HCT116 (cell line): Measurements from ENCODE around the gene FAM98A. TPM values are rescaled to one million over a fixed set of nuclear protein-coding genes. Genes with fewer than 3 reads are reported as not detected.
A peak's percentile ranks its signal among the peaks of the same experiment; 100 is the strongest.

Experiments used
- ATAC-seq: fragments of 200-7000 bp; cut with Tn5 transposase; 2 replicates; pipeline ENCODE4 v1.9.1; 2020; ENCODE audit warnings: mild to moderate bottlenecking, moderate library complexity
- BruUV-seq: library from RNA; stranded (reverse); fragments of 400-500 nt; replicated peaks from 2 replicates; lab custom pipeline; 2021; lab: Mats Ljungman, UMichigan
- CTCF ChIA-PET: fragments of 300-600 bp; sonication (Branson Sonifier 250); formaldehyde crosslinking; loops from one replicate; lab custom pipeline; 2021; ENCODE audit warnings: antibody characterized with exemption; lab: Charles Lee
- POLR2A ChIA-PET: fragments of 300-600, 350-600 bp; sonication (Branson Sonifier 250); formaldehyde crosslinking; loops from one replicate; lab custom pipeline; 2021; ENCODE audit warnings: antibody characterized with exemption; lab: Charles Lee
- RAD21 ChIA-PET, 2 experiments: fragments of 300-600 bp; sonication (Branson Sonifier 250); formaldehyde crosslinking; loops; one replicate each; lab custom pipeline; 2023; ENCODE audit warnings: low total read pairs in 2 of 2; ENCODE audit not compliant: uncharacterized antibody in 2 of 2, unreplicated experiment in 2 of 2, low non-redundant PET in 1 of 2; lab: Charles Lee
- DNase-seq: peaks from one replicate; pipeline ENCODE4 v3.0.0-alpha.2; 2010; ENCODE audit warnings: low read depth, low spot score
- H2AFZ ChIP-seq: fragments of 200-600 bp; shearing (Covaris generic), sonication (generic); 2 replicates; pipeline ENCODE4 v1.6.1; 2017; ENCODE audit warnings: low read depth, mixed run types, mixed read lengths, antibody characterized with exemption, low read length; ENCODE audit not compliant: poor library complexity, severe bottlenecking
- H3K27ac ChIP-seq: 2 replicates; pipeline ENCODE4 v1.5.1; 2012; ENCODE audit warnings: low read depth, low read length
- H3K27me3 ChIP-seq: fragments of 200-600 bp; sonication (generic); 2 replicates; pipeline ENCODE4 v1.6.1; 2016; ENCODE audit warnings: mixed run types, low read length, mixed read lengths; ENCODE audit not compliant: insufficient read depth
- H3K36me3 ChIP-seq, 2 experiments: fragments of 200-500 bp in 1 of 2; fragments of 200-600 bp in 1 of 2; sonication (Bioruptor generic) in 1 of 2; sonication (generic) in 1 of 2; 2 replicates each; pipeline versions ENCODE4 v1.5.1 to v1.6.1; 2014 to 2016; ENCODE audit warnings: low read length in 2 of 2, inconsistent platforms in 1 of 2, mixed read lengths in 1 of 2, mixed run types in 1 of 2; ENCODE audit not compliant: insufficient read depth in 2 of 2, control insufficient read depth in 1 of 2
- H3K4me1 ChIP-seq, 2 experiments: fragments of 200-600 bp in 1 of 2; sonication (generic) in 1 of 2; 2 replicates each; pipeline versions ENCODE4 v1.5.1 to v1.6.1; 2012 to 2017; ENCODE audit warnings: low read length in 2 of 2, inconsistent platforms in 1 of 2, mild to moderate bottlenecking in 1 of 2, mixed read lengths in 1 of 2, mixed run types in 1 of 2, moderate library complexity in 1 of 2; ENCODE audit not compliant: insufficient read depth in 2 of 2, control insufficient read depth in 1 of 2
- H3K4me2 ChIP-seq: fragments of 200-600 bp; sonication (generic); 2 replicates; pipeline ENCODE4 v1.6.1; 2017; ENCODE audit warnings: mixed run types, low read length, mixed read lengths
- H3K4me3 ChIP-seq, 2 experiments: fragments of 200-600 bp in 1 of 2; sonication (generic) in 1 of 2; replicated peaks in 1 of 2; 2 replicates each; pipeline ENCODE4 v1.5.1; 2011 to 2016; ENCODE audit warnings: low read length in 2 of 2, control low read depth in 1 of 2, low read depth in 1 of 2, mild to moderate bottlenecking in 1 of 2, mixed read lengths in 1 of 2, mixed run types in 1 of 2
- H3K79me2 ChIP-seq: fragments of 200-600 bp; sonication (generic); 2 replicates; pipeline ENCODE4 v1.6.1; 2017; ENCODE audit warnings: mild to moderate bottlenecking, mixed run types, low read length, moderate library complexity, mixed read lengths; ENCODE audit not compliant: insufficient read depth
- H3K9ac ChIP-seq: fragments of 200-600 bp; sonication (generic); 2 replicates; pipeline ENCODE4 v1.6.1; 2016; ENCODE audit warnings: low read length, mixed read lengths
- H3K9me2 ChIP-seq: fragments of 200-600 bp; sonication (generic), shearing (Covaris generic); 2 replicates; pipeline ENCODE4 v1.6.1; 2017; ENCODE audit warnings: mixed run types, mild to moderate bottlenecking, moderate library complexity; ENCODE audit not compliant: insufficient read depth
- H3K9me3 ChIP-seq, 2 experiments: fragments of 200-500 bp in 1 of 2; fragments of 200-600 bp in 1 of 2; sonication (Bioruptor generic) in 1 of 2; sonication (generic) in 1 of 2; 2 replicates each; pipeline ENCODE4 v1.6.1; 2014 to 2017; ENCODE audit warnings: low read length in 2 of 2, mixed read lengths in 2 of 2, inconsistent platforms in 1 of 2, low read depth in 1 of 2, mild to moderate bottlenecking in 1 of 2, mixed run types in 1 of 2, moderate library complexity in 1 of 2; ENCODE audit not compliant: control insufficient read depth in 1 of 2, insufficient read depth in 1 of 2
- H4K20me1 ChIP-seq: fragments of 200-600 bp; sonication (generic), shearing (Covaris generic); 2 replicates; pipeline ENCODE4 v1.6.1; 2017; ENCODE audit warnings: mixed run types, mild to moderate bottlenecking, moderate library complexity; ENCODE audit not compliant: insufficient read depth
- CBX3 ChIP-seq: IDR thresholded peaks from 2 replicates; pipeline ENCODE4 v1.6.1; 2012; ENCODE audit warnings: low read depth
- EZH2 ChIP-seq: fragments of 200-600 bp; sonication (generic); IDR thresholded peaks from 2 replicates; pipeline ENCODE4 v1.6.1; 2017; ENCODE audit warnings: antibody characterized with exemption, mixed run types
- JUND ChIP-seq: IDR thresholded peaks from 2 replicates; pipeline ENCODE4 v1.6.1; 2012
- POLR2A ChIP-seq: IDR thresholded peaks from 2 replicates; pipeline ENCODE4 v1.7.0; 2011; ENCODE audit warnings: borderline replicate concordance; ENCODE audit not compliant: insufficient read depth, insufficient read length; ENCODE audit errors: extremely low read depth
- REST ChIP-seq: IDR thresholded peaks from 2 replicates; pipeline ENCODE4 v1.6.1; 2012; ENCODE audit warnings: low read depth
- TCF7L2 ChIP-seq: IDR thresholded peaks from 2 replicates; pipeline ENCODE4 v1.7.0; 2011; ENCODE audit warnings: borderline replicate concordance, inconsistent platforms; ENCODE audit not compliant: insufficient read depth, insufficient read length; ENCODE audit errors: extremely low read depth
- intact Hi-C: fragments of 100-400 bp; cut with micrococcal nuclease; formaldehyde crosslinking; loops from 2 replicates; pipeline ENCODE4 v1.10.0; 2022
- total RNA-seq: library from RNA; stranded (reverse); gene quantifications from one replicate; pipeline ENCODE4 v1.2.1, GENCODE V29; 2021; ENCODE audit not compliant: unreplicated experiment
- TF ChIP-seq, protein P1 (sequence below): IDR thresholded peaks from 2 replicates; pipeline ENCODE4 v1.6.1; 2011; ENCODE audit warnings: mild to moderate bottlenecking, low read length, moderate library complexity; ENCODE audit not compliant: insufficient replicate concordance; ENCODE audit errors: extremely low read depth

FAM98A gene
- total RNA-seq, 1 experiment from 2014 or later, result 42.9 TPM

- ChIA-PET POLR2A (no interaction called here), RAD21 (no interaction called here), CTCF (no interaction called here)
- H3K4me2 ChIP-seq, result no peak overlapping the region
- no peaks in the 10 kb centered on the region for H3K9me2 ChIP-seq
- peaks cover 0 to 5% of the 10 kb centered on the region in 2 experiments; a peak in 1 of 4 replicates for H3K4me1 ChIP-seq
- no peak overlapping the region for H2AFZ ChIP-seq
- no peaks in the 10 kb centered on the region for H3K79me2 ChIP-seq
- no TSS peak for BruUV-seq
- no peaks in the 10 kb centered on the region for H3K27me3 ChIP-seq
- H4K20me1 ChIP-seq, result no peaks in the 10 kb centered on the region
- H3K9me3 ChIP-seq, result no peaks in the 10 kb centered on the region
- intact Hi-C loops, result no loop called here
- H3K36me3 ChIP-seq, result no peaks in the 10 kb centered on the region
- DNase-seq (no peak), ATAC-seq (peak; percentile 42; the same call in 1 of the 2 replicates)
- no peak overlapping the region for H3K9ac ChIP-seq
- H3K27ac ChIP-seq, result no peak overlapping the region
- TF ChIP-seq REST (no peak), POLR2A (no peak), JUND (no peak), EZH2 (no peak), TCF7L2 (no peak), CBX3 (no peak)
- TF ChIP-seq, protein P1, sequence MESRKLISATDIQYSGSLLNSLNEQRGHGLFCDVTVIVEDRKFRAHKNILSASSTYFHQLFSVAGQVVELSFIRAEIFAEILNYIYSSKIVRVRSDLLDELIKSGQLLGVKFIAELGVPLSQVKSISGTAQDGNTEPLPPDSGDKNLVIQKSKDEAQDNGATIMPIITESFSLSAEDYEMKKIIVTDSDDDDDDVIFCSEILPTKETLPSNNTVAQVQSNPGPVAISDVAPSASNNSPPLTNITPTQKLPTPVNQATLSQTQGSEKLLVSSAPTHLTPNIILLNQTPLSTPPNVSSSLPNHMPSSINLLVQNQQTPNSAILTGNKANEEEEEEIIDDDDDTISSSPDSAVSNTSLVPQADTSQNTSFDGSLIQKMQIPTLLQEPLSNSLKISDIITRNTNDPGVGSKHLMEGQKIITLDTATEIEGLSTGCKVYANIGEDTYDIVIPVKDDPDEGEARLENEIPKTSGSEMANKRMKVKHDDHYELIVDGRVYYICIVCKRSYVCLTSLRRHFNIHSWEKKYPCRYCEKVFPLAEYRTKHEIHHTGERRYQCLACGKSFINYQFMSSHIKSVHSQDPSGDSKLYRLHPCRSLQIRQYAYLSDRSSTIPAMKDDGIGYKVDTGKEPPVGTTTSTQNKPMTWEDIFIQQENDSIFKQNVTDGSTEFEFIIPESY, result no peak
- no peak overlapping the region for H3K4me3 ChIP-seq
These were observed 35.3 kb upstream of the FAM98A start for GRCh38 chr2:33634261-33634910.
